K562 (cell line): ENCODE measurements around the gene CAV1. TPM values are rescaled to one million over a fixed set of nuclear protein-coding genes. Genes with fewer than 3 reads are reported as not detected.

Source experiments
- CREM ChIP-seq: IDR thresholded peaks from 2 replicates; pipeline ENCODE4 v1.6.1; 2014; ENCODE audit warnings: antibody characterized with exemption, low read depth
- E2F1 ChIP-seq: sonication (generic); formaldehyde crosslinking; IDR thresholded peaks from 2 replicates; pipeline ENCODE4 v1.8.1; 2023; ENCODE audit warnings: mild to moderate bottlenecking, missing genetic modification reagents, moderate library complexity
- HMG20B ChIP-seq: fragments of 250-450 bp; sonication (Bioruptor Pico); IDR thresholded peaks from 2 replicates; pipeline ENCODE4 v1.5.0; 2021; ENCODE audit warnings: mild to moderate bottlenecking
- IFI16 ChIP-seq: fragments of 250-450 bp; sonication (Bioruptor Pico); IDR thresholded peaks from 2 replicates; pipeline ENCODE4 v2.1.2; 2022; ENCODE audit warnings: mild to moderate bottlenecking, inconsistent platforms
- KHSRP ChIP-seq: fragments of 450-650 bp; IDR thresholded peaks from 2 replicates; pipeline ENCODE4 v1.6.1; 2017
- MEF2A ChIP-seq: IDR thresholded peaks from 2 replicates; pipeline ENCODE4 v1.6.1; 2011; ENCODE audit warnings: low read depth, mild to moderate bottlenecking, low read length, moderate library complexity; ENCODE audit not compliant: control insufficient read depth
- MTA2 ChIP-seq: fragments of 450-650 bp; IDR thresholded peaks from 2 replicates; pipeline ENCODE4 v1.6.1; 2016; ENCODE audit warnings: low read depth
- NFXL1 ChIP-seq: fragments of 450-650 bp; formaldehyde crosslinking; IDR thresholded peaks from 2 replicates; pipeline ENCODE4 v1.4.0; 2021; ENCODE audit warnings: mild to moderate bottlenecking
- SIN3B ChIP-seq: fragments of 450-650 bp; IDR thresholded peaks from 2 replicates; pipeline ENCODE4 v1.6.1; 2017; ENCODE audit warnings: low read depth, mild to moderate bottlenecking, moderate library complexity
- SMARCE1 ChIP-seq: fragments of 450-650 bp; IDR thresholded peaks from 2 replicates; pipeline ENCODE4 v1.7.1; 2016; ENCODE audit warnings: mild to moderate bottlenecking
- TAF9B ChIP-seq: fragments of 450-650 bp; IDR thresholded peaks from 2 replicates; pipeline ENCODE4 v1.6.1; 2018; ENCODE audit warnings: mild to moderate bottlenecking; ENCODE audit not compliant: partially characterized antibody
- TFAP4 ChIP-seq: sonication (generic); formaldehyde crosslinking; IDR thresholded peaks from 2 replicates; pipeline ENCODE4 v1.8.0; 2022; ENCODE audit warnings: missing genetic modification reagents, mild to moderate bottlenecking, moderate library complexity, borderline replicate concordance
- ZBTB49 ChIP-seq: sonication (generic); formaldehyde crosslinking; IDR thresholded peaks from 2 replicates; pipeline ENCODE4 v1.8.0; 2022; ENCODE audit warnings: missing genetic modification reagents, mild to moderate bottlenecking, borderline replicate concordance
- ZNF134 ChIP-seq: fragments of 250-450 bp; sonication (Bioruptor Pico); conservative IDR thresholded peaks from 2 replicates; pipeline ENCODE4 v1.4.0; 2020
- ZNF76 ChIP-seq: fragments of 250-450 bp; sonication (Bioruptor Pico); IDR thresholded peaks from 2 replicates; pipeline ENCODE4 v1.4.0; 2020; ENCODE audit warnings: mild to moderate bottlenecking, moderate library complexity, borderline replicate concordance
- polyA plus RNA-seq, 8 experiments: library from polyadenylated mRNA; depleted of rRNA in 4 of 8; stranded (reverse) in 5 of 8; unstranded in 3 of 8; fragments of >200 nt; fragmentation: Nextera tagmentation in 2 of 8; fragmentation: Illumina TruSeq in 1 of 8; extraction: Ambion mirVana in 2 of 8; extraction: Trizol in 1 of 8; gene quantifications; 2 replicates each; pipeline versions ENCODE4 v1.2.1 to v1.2.3, GENCODE V29; 2011 to 2014; ENCODE audit warnings: inconsistent platforms in 1 of 8, missing spikeins in 1 of 8
- total RNA-seq, 7 experiments: library from RNA; depleted of rRNA in 6 of 7; stranded (reverse); fragments of >200 nt in 6 of 7; fragmentation: Illumina TruSeq in 2 of 7; extraction: Trizol in 2 of 7; gene quantifications; 2 replicates each; pipeline versions ENCODE4 v1.2.1 to v1.2.3, GENCODE V29; 2011 to 2021; ENCODE audit warnings: low replicate concordance in 1 of 7
- TF ChIP-seq, protein P1 (sequence below): fragments of 200-400 bp; formaldehyde crosslinking; IDR thresholded peaks from 2 replicates; pipeline ENCODE4 v1.6.1; 2017; ENCODE audit warnings: mild to moderate bottlenecking, low read depth, low read length, moderate library complexity
- TF ChIP-seq, protein P2 (sequence below): fragments of 250-450 bp; sonication (Bioruptor Pico); IDR thresholded peaks from 2 replicates; pipeline ENCODE4 v1.8.0; 2021; ENCODE audit warnings: moderate library complexity, mild to moderate bottlenecking, inconsistent platforms

CAV1 gene
- total and polyA plus RNA-seq, 9 of the 15 experiments (the other 6 are each of a cell fraction or from before 2014, with no cell fraction given) = 0.08 to 1.5 (median 0.63) TPM

DNA sequence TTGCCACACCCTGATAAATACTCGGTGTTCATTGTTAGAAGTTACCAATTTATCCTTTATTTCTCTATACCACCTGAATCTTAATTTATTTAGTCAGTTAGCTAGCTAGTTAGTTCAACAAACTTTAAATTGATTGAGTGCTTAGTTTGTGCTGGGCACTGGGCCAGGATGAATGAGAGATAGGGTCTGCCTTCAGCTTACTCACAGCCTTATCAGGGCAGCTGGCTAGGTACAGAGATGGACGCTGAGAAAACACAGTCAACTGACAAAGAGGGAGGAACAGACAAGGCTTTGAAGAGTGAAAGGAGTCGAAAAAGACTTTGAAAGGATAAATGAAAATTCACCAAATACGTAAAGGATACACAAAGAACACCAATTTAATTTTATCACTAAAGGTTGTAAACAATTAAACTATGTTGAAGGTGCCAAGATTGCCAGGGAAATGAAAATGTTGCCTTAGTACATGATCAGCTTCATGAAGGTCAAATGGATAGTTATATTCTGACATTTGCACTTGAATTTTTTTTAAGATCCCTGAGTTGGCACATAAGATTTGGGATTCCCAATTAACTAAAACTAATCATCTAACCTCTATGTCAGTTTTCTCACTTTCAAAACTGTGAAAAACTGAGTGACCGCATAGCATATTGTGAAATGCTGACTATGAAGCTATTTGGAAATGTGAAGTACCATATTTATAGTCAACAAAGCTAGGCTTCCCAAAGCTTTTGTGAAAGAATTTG is 23.2 kb upstream of the CAV1 start (continued):
- TF ChIP-seq ZBTB49 (CRISPR knock-in tag) (no peak), MTA2 (peak; percentile 54), MEF2A (no peak), ZNF134 (0 out of 2 replicates have a peak, but pooled peaks have one; percentile 14), CREM (peak; percentile 76), HMG20B (CRISPR knock-in tag) (no peak), TAF9B (peak; percentile 81), IFI16 (CRISPR knock-in tag) (no peak), TFAP4 (CRISPR knock-in tag) (peak; percentile 73), SMARCE1 (peak; percentile 98), ZNF76 (no peak), KHSRP (no peak), NFXL1 (CRISPR knock-in tag) (no peak), SIN3B (no peak), E2F1 (0 out of 2 replicates have a peak, but pooled peaks have one; percentile 26)
- TF ChIP-seq, protein P1, sequence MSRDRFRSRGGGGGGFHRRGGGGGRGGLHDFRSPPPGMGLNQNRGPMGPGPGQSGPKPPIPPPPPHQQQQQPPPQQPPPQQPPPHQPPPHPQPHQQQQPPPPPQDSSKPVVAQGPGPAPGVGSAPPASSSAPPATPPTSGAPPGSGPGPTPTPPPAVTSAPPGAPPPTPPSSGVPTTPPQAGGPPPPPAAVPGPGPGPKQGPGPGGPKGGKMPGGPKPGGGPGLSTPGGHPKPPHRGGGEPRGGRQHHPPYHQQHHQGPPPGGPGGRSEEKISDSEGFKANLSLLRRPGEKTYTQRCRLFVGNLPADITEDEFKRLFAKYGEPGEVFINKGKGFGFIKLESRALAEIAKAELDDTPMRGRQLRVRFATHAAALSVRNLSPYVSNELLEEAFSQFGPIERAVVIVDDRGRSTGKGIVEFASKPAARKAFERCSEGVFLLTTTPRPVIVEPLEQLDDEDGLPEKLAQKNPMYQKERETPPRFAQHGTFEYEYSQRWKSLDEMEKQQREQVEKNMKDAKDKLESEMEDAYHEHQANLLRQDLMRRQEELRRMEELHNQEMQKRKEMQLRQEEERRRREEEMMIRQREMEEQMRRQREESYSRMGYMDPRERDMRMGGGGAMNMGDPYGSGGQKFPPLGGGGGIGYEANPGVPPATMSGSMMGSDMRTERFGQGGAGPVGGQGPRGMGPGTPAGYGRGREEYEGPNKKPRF = no peak
- TF ChIP-seq, protein P2, sequence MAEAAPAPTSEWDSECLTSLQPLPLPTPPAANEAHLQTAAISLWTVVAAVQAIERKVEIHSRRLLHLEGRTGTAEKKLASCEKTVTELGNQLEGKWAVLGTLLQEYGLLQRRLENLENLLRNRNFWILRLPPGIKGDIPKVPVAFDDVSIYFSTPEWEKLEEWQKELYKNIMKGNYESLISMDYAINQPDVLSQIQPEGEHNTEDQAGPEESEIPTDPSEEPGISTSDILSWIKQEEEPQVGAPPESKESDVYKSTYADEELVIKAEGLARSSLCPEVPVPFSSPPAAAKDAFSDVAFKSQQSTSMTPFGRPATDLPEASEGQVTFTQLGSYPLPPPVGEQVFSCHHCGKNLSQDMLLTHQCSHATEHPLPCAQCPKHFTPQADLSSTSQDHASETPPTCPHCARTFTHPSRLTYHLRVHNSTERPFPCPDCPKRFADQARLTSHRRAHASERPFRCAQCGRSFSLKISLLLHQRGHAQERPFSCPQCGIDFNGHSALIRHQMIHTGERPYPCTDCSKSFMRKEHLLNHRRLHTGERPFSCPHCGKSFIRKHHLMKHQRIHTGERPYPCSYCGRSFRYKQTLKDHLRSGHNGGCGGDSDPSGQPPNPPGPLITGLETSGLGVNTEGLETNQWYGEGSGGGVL (CRISPR knock-in tag) = no peak
